ENCODE data around the gene TPP2.

The TPP2 gene

GRCh38 chr13:102702965-102703725 is 106.4 kb downstream of the TPP2 start:
- Histone ChIP-seq H3K36me3 (ENCODE audit: control insufficient read depth, low read length) (no peaks in the 10 kb centered on the region), H3K9me3 (ENCODE audit: control insufficient read depth, insufficient read depth, low read length) (no peaks in the 10 kb centered on the region), H3K27ac (ENCODE audit: low read depth, low read length) (no peak overlapping the region), H3K4me1 (ENCODE audit: control insufficient read depth, low read length) (no peaks in the 10 kb centered on the region), H4K20me1 (ENCODE audit: control insufficient read depth, insufficient read depth, low read depth, low read length) (no peaks in the 10 kb centered on the region), H3K4me3 (ENCODE audit: low read length) (no peak overlapping the region), H3K4me2 (ENCODE audit: low read length) (no peak overlapping the region), H3K79me2 (ENCODE audit: control insufficient read depth, low read length) (no peaks in the 10 kb centered on the region), H3K27me3 (ENCODE audit: control insufficient read depth, low read length) (no peaks in the 10 kb centered on the region), H3F3A (ENCODE audit: control insufficient read depth, insufficient read depth) (no peaks in the 10 kb centered on the region), H3K9me2 (replicated peaks; ENCODE audit: control insufficient read depth, low read length) (no peaks in the 10 kb centered on the region)
- TF ChIP-seq CTCF (IDR thresholded peaks at IDR 0.05; ENCODE audit: low read depth, low read length, poor library complexity, severe bottlenecking) = no peak
- no peak for TF ChIP-seq EZH2phosphoT487 (IDR thresholded peaks at IDR 0.05; ENCODE audit: borderline replicate concordance, low read length)

DNA sequence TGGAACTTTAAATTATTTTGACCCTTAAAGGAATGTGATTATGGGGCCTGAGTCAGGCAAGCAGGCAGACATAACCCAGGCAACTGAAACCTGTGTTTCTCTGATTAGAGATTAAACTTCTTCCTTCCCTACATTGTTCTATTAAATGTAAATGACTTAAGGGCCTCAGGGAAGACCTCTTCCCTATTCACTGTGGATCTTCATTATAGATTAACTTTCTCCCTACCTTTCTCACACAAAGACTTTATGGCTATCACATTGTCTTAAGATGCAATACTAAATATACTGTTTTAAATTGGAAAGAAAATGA is 106.9 kb downstream of the TPP2 start:
- Histone ChIP-seq H3K27ac (ENCODE audit: low read depth, low read length) (no peak overlapping the region), H3K4me1 (ENCODE audit: control insufficient read depth, low read length) (no peaks in the 10 kb centered on the region), H3K36me3 (ENCODE audit: control insufficient read depth, low read length) (no peaks in the 10 kb centered on the region), H3K9me2 (replicated peaks; ENCODE audit: control insufficient read depth, low read length) (no peaks in the 10 kb centered on the region), H3K27me3 (ENCODE audit: control insufficient read depth, low read length) (no peaks in the 10 kb centered on the region), H3K4me3 (ENCODE audit: low read length) (no peak overlapping the region), H3K9me3 (ENCODE audit: control insufficient read depth, insufficient read depth, low read length) (no peaks in the 10 kb centered on the region), H3K79me2 (ENCODE audit: control insufficient read depth, low read length) (no peaks in the 10 kb centered on the region), H4K20me1 (ENCODE audit: control insufficient read depth, insufficient read depth, low read depth, low read length) (no peaks in the 10 kb centered on the region), H3F3A (ENCODE audit: control insufficient read depth, insufficient read depth) (no peaks in the 10 kb centered on the region), H3K4me2 (ENCODE audit: low read length) (no peak overlapping the region)
- TF ChIP-seq EZH2phosphoT487 (IDR thresholded peaks at IDR 0.05; ENCODE audit: borderline replicate concordance, low read length) (no peak), CTCF (IDR thresholded peaks at IDR 0.05; ENCODE audit: low read depth, low read length, poor library complexity, severe bottlenecking) (no peak)

DNA sequence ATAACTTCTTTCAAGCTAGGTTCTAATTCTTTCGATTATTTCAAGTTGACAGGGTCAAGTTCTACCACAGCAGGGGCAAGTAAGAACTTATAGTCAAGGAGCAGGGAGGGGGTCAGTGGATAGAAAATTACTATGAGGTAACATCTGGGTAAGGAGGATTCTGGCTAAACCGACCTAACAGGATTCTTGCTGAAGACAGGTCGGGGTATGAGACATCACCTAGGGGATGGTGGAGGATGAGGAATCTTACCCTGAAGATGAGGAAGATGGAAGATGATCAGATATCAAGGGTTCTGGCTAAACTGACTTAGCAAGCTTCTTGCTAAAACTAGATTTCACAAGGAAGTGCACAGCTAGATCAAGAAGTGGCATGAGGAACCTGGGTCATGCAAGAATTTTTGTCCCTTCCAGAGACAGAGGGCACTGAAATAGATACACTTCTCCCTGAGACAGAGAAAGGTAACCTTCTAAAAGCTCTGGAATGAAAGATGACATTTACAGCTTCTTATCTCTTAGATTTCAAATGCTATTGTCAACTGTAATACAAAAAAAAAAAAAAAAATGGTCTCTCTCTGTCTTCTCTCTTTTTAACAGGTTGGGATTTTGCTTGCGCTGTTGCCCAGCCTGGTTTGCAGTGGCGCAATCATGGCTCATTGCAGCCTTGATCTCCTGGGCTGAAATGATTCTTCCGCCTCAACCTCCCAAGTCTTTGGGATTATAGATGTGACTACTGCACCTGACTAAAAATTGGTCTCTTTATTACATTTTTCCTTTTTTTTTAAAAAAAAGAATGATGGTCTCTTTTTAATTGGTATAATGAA is 107.7 kb downstream of the TPP2 start:
- H3F3A ChIP-seq (ENCODE audit: control insufficient read depth, insufficient read depth) = no peaks in the 10 kb centered on the region
- H3K4me3 ChIP-seq (ENCODE audit: low read length) = no peak overlapping the region
- no peaks in the 10 kb centered on the region for H3K9me3 ChIP-seq (ENCODE audit: control insufficient read depth, insufficient read depth, low read length)
- no peaks in the 10 kb centered on the region for H3K27me3 ChIP-seq (ENCODE audit: control insufficient read depth, low read length)
- H3K27ac ChIP-seq (ENCODE audit: low read depth, low read length) = no peak overlapping the region
- no peak overlapping the region for H3K4me2 ChIP-seq (ENCODE audit: low read length)
- no peaks in the 10 kb centered on the region for H3K79me2 ChIP-seq (ENCODE audit: control insufficient read depth, low read length)
- H3K9me2 ChIP-seq (replicated peaks; ENCODE audit: control insufficient read depth, low read length) = no peaks in the 10 kb centered on the region
- H3K36me3 ChIP-seq (ENCODE audit: control insufficient read depth, low read length) = no peaks in the 10 kb centered on the region
- H4K20me1 ChIP-seq (ENCODE audit: control insufficient read depth, insufficient read depth, low read depth, low read length) = no peaks in the 10 kb centered on the region; the same call in 1 of the 2 replicates
- no peak for TF ChIP-seq EZH2phosphoT487 (IDR thresholded peaks at IDR 0.05; ENCODE audit: borderline replicate concordance, low read length)
- no peak for TF ChIP-seq CTCF (IDR thresholded peaks at IDR 0.05; ENCODE audit: low read depth, low read length, poor library complexity, severe bottlenecking)
- no peaks in the 10 kb centered on the region for H3K4me1 ChIP-seq (ENCODE audit: control insufficient read depth, low read length)

Data from DOHH2 (cell line).